ENCODE measurements around the gene SLC27A3.

SLC27A3 gene

GRCh38 chr1:153796786-153797659, 21.8 kb downstream of the SLC27A3 start:
- Histone ChIP-seq H3K27me3 (ENCODE audit: control insufficient read depth, low read length) (no peaks in the 10 kb centered on the region; the same call in 1 of the 2 replicates), H3K4me2 (ENCODE audit: low read length) (no peak overlapping the region), H3F3A (ENCODE audit: control insufficient read depth, insufficient read depth) (peaks cover 4% of the 10 kb centered on the region; the same call in 1 of the 2 replicates), H3K4me1 (ENCODE audit: control insufficient read depth, low read length) (peaks cover 4% of the 10 kb centered on the region), H3K9me2 (replicated peaks; ENCODE audit: control insufficient read depth, low read length) (no peaks in the 10 kb centered on the region), H3K27ac (ENCODE audit: low read depth, low read length) (no peak overlapping the region), H3K4me3 (ENCODE audit: low read length) (no peak overlapping the region), H3K9me3 (ENCODE audit: control insufficient read depth, insufficient read depth, low read length) (no peaks in the 10 kb centered on the region), H3K36me3 (ENCODE audit: control insufficient read depth, low read length) (no peaks in the 10 kb centered on the region), H4K20me1 (ENCODE audit: control insufficient read depth, insufficient read depth, low read depth, low read length) (no peaks in the 10 kb centered on the region), H3K79me2 (ENCODE audit: control insufficient read depth, low read length) (no peaks in the 10 kb centered on the region)
- TF ChIP-seq, protein P1, sequence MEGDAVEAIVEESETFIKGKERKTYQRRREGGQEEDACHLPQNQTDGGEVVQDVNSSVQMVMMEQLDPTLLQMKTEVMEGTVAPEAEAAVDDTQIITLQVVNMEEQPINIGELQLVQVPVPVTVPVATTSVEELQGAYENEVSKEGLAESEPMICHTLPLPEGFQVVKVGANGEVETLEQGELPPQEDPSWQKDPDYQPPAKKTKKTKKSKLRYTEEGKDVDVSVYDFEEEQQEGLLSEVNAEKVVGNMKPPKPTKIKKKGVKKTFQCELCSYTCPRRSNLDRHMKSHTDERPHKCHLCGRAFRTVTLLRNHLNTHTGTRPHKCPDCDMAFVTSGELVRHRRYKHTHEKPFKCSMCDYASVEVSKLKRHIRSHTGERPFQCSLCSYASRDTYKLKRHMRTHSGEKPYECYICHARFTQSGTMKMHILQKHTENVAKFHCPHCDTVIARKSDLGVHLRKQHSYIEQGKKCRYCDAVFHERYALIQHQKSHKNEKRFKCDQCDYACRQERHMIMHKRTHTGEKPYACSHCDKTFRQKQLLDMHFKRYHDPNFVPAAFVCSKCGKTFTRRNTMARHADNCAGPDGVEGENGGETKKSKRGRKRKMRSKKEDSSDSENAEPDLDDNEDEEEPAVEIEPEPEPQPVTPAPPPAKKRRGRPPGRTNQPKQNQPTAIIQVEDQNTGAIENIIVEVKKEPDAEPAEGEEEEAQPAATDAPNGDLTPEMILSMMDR (IDR thresholded peaks at IDR 0.05; ENCODE audit: low read depth, low read length, poor library complexity, severe bottlenecking), result peak; percentile 84
- no peak for TF ChIP-seq EZH2phosphoT487 (IDR thresholded peaks at IDR 0.05; ENCODE audit: borderline replicate concordance, low read length)

DNA sequence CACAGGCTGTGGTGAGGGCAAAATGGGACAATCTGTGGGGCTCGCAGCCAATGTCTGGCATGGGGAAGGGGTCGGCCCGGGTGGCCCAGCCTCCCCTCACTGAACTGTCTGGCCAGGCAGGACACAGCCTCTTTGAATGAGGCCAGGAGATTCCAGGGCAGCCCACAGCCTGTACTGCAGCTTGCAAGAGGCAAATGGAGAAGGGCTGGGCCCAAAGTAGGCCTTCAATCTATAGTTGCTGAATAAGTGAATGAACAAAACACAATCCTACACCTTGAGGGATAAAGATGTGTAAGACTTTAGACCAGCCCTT, 23.2 kb downstream of the SLC27A3 start:
- Histone ChIP-seq H3K9me2 (replicated peaks; ENCODE audit: control insufficient read depth, low read length) (no peaks in the 10 kb centered on the region), H3F3A (ENCODE audit: control insufficient read depth, insufficient read depth) (peaks cover 4% of the 10 kb centered on the region; the same call in 1 of the 2 replicates), H3K4me3 (ENCODE audit: low read length) (no peak overlapping the region), H3K4me2 (ENCODE audit: low read length) (no peak overlapping the region), H3K27me3 (ENCODE audit: control insufficient read depth, low read length) (no peaks in the 10 kb centered on the region), H3K9me3 (ENCODE audit: control insufficient read depth, insufficient read depth, low read length) (no peaks in the 10 kb centered on the region), H3K79me2 (ENCODE audit: control insufficient read depth, low read length) (no peaks in the 10 kb centered on the region), H3K4me1 (ENCODE audit: control insufficient read depth, low read length) (peaks cover 4% of the 10 kb centered on the region; the same call in 1 of the 2 replicates), H3K27ac (ENCODE audit: low read depth, low read length) (no peak overlapping the region), H3K36me3 (ENCODE audit: control insufficient read depth, low read length) (no peaks in the 10 kb centered on the region), H4K20me1 (ENCODE audit: control insufficient read depth, insufficient read depth, low read depth, low read length) (no peaks in the 10 kb centered on the region)
- no peak for TF ChIP-seq EZH2phosphoT487 (IDR thresholded peaks at IDR 0.05; ENCODE audit: borderline replicate concordance, low read length)
- TF ChIP-seq, protein P1 (IDR thresholded peaks at IDR 0.05; ENCODE audit: low read depth, low read length, poor library complexity, severe bottlenecking), result no peak

DNA sequence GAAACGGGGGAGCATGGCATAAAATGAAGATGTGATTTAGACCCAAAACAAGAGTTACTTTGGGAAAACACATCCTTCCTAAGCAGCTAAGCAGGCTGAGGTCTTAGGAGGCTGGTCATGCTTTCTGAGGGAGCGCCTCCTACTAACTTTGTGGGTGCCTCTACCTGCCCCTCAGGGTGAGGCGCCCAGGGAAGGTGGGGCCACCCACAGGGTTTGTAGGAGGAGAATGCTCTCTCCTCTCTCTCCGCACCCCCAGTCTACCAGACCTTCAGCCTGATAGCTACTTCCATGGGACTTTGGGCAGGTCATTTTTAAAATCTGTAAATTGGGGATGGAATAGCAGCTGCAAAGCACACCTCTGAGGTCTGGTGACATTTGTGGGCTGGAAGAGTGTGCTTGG, 23.8 kb downstream of the SLC27A3 start:
- Histone ChIP-seq H3K36me3 (ENCODE audit: control insufficient read depth, low read length) (0 out of 2 replicates have a peak, but pooled peaks cover 3% of the 10 kb centered on the region), H3K4me1 (ENCODE audit: control insufficient read depth, low read length) (peaks cover 4% of the 10 kb centered on the region; the same call in 1 of the 2 replicates), H3K79me2 (ENCODE audit: control insufficient read depth, low read length) (no peaks in the 10 kb centered on the region), H3K27me3 (ENCODE audit: control insufficient read depth, low read length) (no peaks in the 10 kb centered on the region), H3K4me3 (ENCODE audit: low read length) (no peak overlapping the region), H3K9me2 (replicated peaks; ENCODE audit: control insufficient read depth, low read length) (no peaks in the 10 kb centered on the region), H4K20me1 (ENCODE audit: control insufficient read depth, insufficient read depth, low read depth, low read length) (no peaks in the 10 kb centered on the region), H3F3A (ENCODE audit: control insufficient read depth, insufficient read depth) (peaks cover 4% of the 10 kb centered on the region; the same call in 1 of the 2 replicates), H3K9me3 (ENCODE audit: control insufficient read depth, insufficient read depth, low read length) (no peaks in the 10 kb centered on the region), H3K4me2 (ENCODE audit: low read length) (no peak overlapping the region), H3K27ac (ENCODE audit: low read depth, low read length) (no peak overlapping the region)
- TF ChIP-seq EZH2phosphoT487 (IDR thresholded peaks at IDR 0.05; ENCODE audit: borderline replicate concordance, low read length), result no peak
- TF ChIP-seq, protein P1 (IDR thresholded peaks at IDR 0.05; ENCODE audit: low read depth, low read length, poor library complexity, severe bottlenecking), result no peak
